Loucy (cell line): ENCODE results near the gene RAN.

Experiments used
- H2AFZ ChIP-seq: fragments of 200-600 bp; sonication (generic); 2 replicates; pipeline ENCODE4 v1.6.0; 2016; ENCODE audit warnings: antibody characterized with exemption, mild to moderate bottlenecking, low read length, moderate library complexity
- H3F3A ChIP-seq: fragments of 200-600 bp; 2 replicates; pipeline ENCODE4 v1.6.0; 2016; ENCODE audit warnings: antibody characterized with exemption, low read depth, mild to moderate bottlenecking
- H3K27me3 ChIP-seq: fragments of 200-600 bp; sonication (generic); 2 replicates; pipeline ENCODE4 v1.6.1; 2014; ENCODE audit warnings: low read length, mild to moderate bottlenecking; ENCODE audit not compliant: insufficient read depth, poor library complexity, severe bottlenecking
- H3K36me3 ChIP-seq: fragments of 200-600 bp; sonication (generic); 2 replicates; pipeline ENCODE4 v1.6.1; 2016; ENCODE audit warnings: low read length; ENCODE audit not compliant: insufficient read depth
- H3K4me1 ChIP-seq: fragments of 200-600 bp; sonication (generic); 2 replicates; pipeline ENCODE4 v1.5.1; 2014; ENCODE audit warnings: low read length, mild to moderate bottlenecking; ENCODE audit not compliant: insufficient read depth, poor library complexity, severe bottlenecking
- H3K4me2 ChIP-seq: fragments of 200-600 bp; sonication (generic); 2 replicates; pipeline ENCODE4 v1.6.0; 2014; ENCODE audit warnings: antibody characterized with exemption, low read length, low read depth, mild to moderate bottlenecking; ENCODE audit not compliant: poor library complexity, severe bottlenecking
- H3K4me3 ChIP-seq: fragments of 200-600 bp; sonication (generic); 2 replicates; pipeline ENCODE4 v1.5.1; 2014; ENCODE audit warnings: low read length, mild to moderate bottlenecking, mixed read lengths; ENCODE audit not compliant: poor library complexity, severe bottlenecking
- H3K79me2 ChIP-seq: fragments of 200-600 bp; sonication (generic); 2 replicates; pipeline ENCODE4 v1.6.1; 2014; ENCODE audit warnings: low read length; ENCODE audit not compliant: insufficient read depth
- H3K9ac ChIP-seq: fragments of 200-600 bp; sonication (generic); 2 replicates; pipeline ENCODE4 v1.6.0; 2014; ENCODE audit warnings: mild to moderate bottlenecking, low read depth, low read length, moderate library complexity; ENCODE audit not compliant: poor library complexity, severe bottlenecking
- H3K9me2 ChIP-seq: fragments of 200-600 bp; sonication (generic); replicated peaks from 2 replicates; pipeline ENCODE4 v1.6.1; 2016; ENCODE audit warnings: low read depth, low read length, mixed read lengths
- H3K9me3 ChIP-seq: fragments of 200-600 bp; sonication (generic); 2 replicates; pipeline ENCODE4 v1.6.1; 2014; ENCODE audit warnings: mild to moderate bottlenecking, antibody characterized with exemption, low read length, low read depth; ENCODE audit not compliant: insufficient read depth
- H4K20me1 ChIP-seq: fragments of 200-600 bp; sonication (generic); 2 replicates; pipeline ENCODE4 v1.6.0; 2014; ENCODE audit warnings: antibody characterized with exemption, low read length, mild to moderate bottlenecking; ENCODE audit not compliant: insufficient read depth, poor library complexity, severe bottlenecking
- CTCF ChIP-seq: fragments of 200-600 bp; sonication (generic); conservative IDR thresholded peaks from 2 replicates; pipeline ENCODE4 v1.5.1; 2014; ENCODE audit warnings: mild to moderate bottlenecking, antibody characterized with exemption, low read length
- EZH2phosphoT487 ChIP-seq: fragments of 200-600 bp; IDR thresholded peaks from 2 replicates; pipeline ENCODE4 v1.6.1; 2018; ENCODE audit warnings: antibody characterized with exemption, mild to moderate bottlenecking, moderate library complexity, borderline replicate concordance

RAN gene

GRCh38 chr12:130924966-130925665 lies 53.2 kb downstream of the RAN start:
- TF ChIP-seq CTCF (no peak), EZH2phosphoT487 (no peak)
- no peak overlapping the region for H3K4me2 ChIP-seq
- H4K20me1 ChIP-seq = no peaks in the 10 kb centered on the region
- no peak overlapping the region for H3K4me3 ChIP-seq
- no peaks in the 10 kb centered on the region for H3K79me2 ChIP-seq
- H3K9me2 ChIP-seq = no peaks in the 10 kb centered on the region
- no peaks in the 10 kb centered on the region for H3K9me3 ChIP-seq
- H3K36me3 ChIP-seq = no peaks in the 10 kb centered on the region
- no peak overlapping the region for H2AFZ ChIP-seq
- no peaks in the 10 kb centered on the region for H3K4me1 ChIP-seq
- no peaks in the 10 kb centered on the region for H3F3A ChIP-seq
- no peaks in the 10 kb centered on the region for H3K27me3 ChIP-seq
- no peak overlapping the region for H3K9ac ChIP-seq

- TF ChIP-seq EZH2phosphoT487 = no peak
- TF ChIP-seq CTCF = no peak
- no peak overlapping the region for H3K9ac ChIP-seq
- no peaks in the 10 kb centered on the region for H3K4me1 ChIP-seq
- no peak overlapping the region for H3K4me3 ChIP-seq
- H3K36me3 ChIP-seq = no peaks in the 10 kb centered on the region
- no peaks in the 10 kb centered on the region for H3K27me3 ChIP-seq
- no peaks in the 10 kb centered on the region for H3K9me2 ChIP-seq
- H4K20me1 ChIP-seq = no peaks in the 10 kb centered on the region
- H3K4me2 ChIP-seq = no peak overlapping the region
- no peaks in the 10 kb centered on the region for H3K9me3 ChIP-seq
- H2AFZ ChIP-seq = no peak overlapping the region
- no peaks in the 10 kb centered on the region for H3K79me2 ChIP-seq
- no peaks in the 10 kb centered on the region for H3F3A ChIP-seq
These were observed 53.8 kb downstream of the RAN start for GRCh38 chr12:130925666-130926015.
